NCI-H460 (cell line): ENCODE measurements around the gene TAS2R46. TPM values are rescaled to one million over a fixed set of nuclear protein-coding genes. Genes with fewer than 3 reads are reported as not detected.
"Not testable (repeated sequence)": the region's sequence is repeated elsewhere in the genome, so short reads cannot be mapped to it uniquely, and the experiment has no call there.

Experiments
- DNase-seq: peaks from one replicate; pipeline ENCODE4 v3.0.0-alpha.2; 2016; ENCODE audit warnings: low read depth; ENCODE audit errors: extremely low read depth
- polyA plus RNA-seq: library from polyadenylated mRNA; depleted of rRNA; stranded (reverse); fragments of >200 nt; gene quantifications from 2 replicates; pipeline ENCODE4 v1.2.3, GENCODE V29; 2014; cell fraction: nucleus; rRNA removed
- total RNA-seq: library from RNA; depleted of rRNA; stranded (reverse); fragments of >200 nt; shearing (Covaris generic); gene quantifications from 2 replicates; pipeline ENCODE4 v1.2.3, GENCODE V29; 2014; rRNA removed

TAS2R46 gene, protein sequence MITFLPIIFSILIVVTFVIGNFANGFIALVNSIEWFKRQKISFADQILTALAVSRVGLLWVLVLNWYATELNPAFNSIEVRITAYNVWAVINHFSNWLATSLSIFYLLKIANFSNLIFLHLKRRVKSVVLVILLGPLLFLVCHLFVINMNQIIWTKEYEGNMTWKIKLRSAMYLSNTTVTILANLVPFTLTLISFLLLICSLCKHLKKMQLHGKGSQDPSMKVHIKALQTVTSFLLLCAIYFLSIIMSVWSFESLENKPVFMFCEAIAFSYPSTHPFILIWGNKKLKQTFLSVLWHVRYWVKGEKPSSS
- 0.49 and 1.6 TPM in 2 replicates for total RNA-seq
- 1.5 TPM in 1 of 2 replicates, not detected in the other for polyA plus RNA-seq

DNA sequence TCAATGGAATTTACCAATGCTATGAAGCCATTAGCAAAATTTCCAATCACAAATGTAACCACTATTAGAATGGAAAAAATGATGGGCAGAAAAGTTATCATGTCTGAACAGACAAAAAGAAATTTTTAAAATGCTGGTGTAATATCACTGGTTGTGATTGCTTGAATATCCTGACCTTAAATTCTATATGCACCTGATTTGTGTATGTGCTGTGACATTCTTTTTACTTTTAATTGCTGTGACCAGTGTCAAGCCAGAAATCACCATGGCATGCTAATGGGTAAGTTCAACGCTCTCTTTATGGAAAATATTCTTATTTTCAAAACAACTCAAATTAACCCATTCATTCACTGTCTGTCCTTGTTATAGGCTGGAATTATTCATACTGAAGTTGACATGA, at the start of gene TAS2R46:
TAS2R46 (minus strand) TSS at position 101 of the 400 bp plus-strand sequence; CDS start at position 101, 0 bp downstream.
- not testable (repeated sequence) for DNase-seq

- DNase-seq, result not testable (repeated sequence)
These were observed 49.1 kb upstream of the TAS2R46 start for GRCh38 chr12:11111213-11111612.

DNA sequence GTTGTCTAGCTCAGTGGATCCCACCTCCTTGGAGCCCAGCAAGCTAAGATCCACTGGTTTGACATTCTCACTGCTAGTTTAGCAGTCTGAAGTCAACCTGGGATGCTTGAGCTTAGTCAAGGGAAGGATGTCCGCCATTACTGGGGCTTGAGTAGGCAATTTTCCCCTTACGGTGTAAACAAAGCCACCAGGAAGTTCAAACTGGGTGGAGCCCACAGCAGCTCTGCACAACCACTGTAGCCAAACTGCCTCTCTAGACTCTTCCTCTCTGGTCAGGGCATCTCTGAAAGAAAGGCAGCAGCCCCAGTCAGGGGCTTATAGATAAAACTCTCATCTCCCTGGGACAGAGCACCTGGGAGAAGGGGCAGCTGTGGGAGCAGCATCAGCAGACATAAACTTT, 46.8 kb upstream of the TAS2R46 start:
- DNase-seq, result no peak

- DNase-seq, result no peak
These were observed 45.6 kb upstream of the TAS2R46 start for GRCh38 chr12:11107719-11108118.

DNA sequence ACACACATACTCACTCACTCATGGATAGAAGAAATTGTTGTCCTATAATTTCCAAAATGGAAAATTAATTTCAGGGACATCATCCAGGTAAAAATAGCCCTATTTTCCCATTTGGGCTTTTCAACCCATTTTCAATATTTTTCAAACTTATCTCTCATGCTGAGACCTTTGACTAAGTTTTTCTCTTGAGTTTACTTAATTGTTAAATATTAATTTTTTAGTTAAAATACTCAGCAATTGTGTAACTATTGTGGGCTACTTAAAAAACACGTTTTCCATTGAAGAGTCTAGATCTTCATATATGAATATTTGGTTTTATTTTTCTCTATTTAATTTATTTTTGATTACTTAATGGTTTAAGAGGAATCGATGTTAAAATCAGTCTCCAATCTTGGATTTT, 44.2 kb upstream of the TAS2R46 start:
- DNase-seq, result no peak

DNA sequence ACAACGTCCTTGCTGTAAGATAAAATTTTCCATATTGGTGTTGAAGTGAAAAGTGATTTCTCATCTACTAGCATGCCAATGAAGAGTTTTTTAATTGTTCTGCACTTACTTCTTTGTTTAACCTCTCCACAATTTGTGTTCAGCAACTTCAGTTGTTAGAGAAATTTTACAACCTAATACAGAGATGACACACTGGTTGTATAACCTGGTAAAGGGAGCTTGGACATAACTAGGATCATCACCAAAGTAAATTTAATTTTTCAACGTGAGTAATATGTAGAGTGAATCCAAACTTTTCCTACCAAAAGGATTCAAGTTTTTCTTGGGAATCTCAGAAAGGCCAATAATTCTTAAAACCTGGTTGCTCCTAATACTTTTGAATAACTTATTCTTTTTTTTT, 43.5 kb upstream of the TAS2R46 start:
- no peak for DNase-seq

DNA sequence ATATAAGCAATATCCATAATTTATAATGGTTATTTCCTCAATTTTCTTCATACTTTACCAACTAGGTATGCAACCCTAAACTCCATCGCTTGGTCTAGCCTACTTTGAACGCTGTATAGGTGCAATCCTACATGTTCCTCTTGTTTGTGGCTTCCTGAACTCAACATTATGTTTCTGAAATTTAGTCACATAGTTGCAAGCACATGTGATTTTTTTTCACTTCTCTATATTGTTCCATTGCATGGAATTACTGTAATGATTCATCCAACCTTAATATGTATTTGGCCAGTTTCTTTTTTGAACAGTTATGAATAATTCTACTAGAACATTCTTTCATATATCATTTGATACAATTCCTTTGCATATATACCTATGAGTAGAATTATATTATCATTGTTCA, 32.8 kb upstream of the TAS2R46 start:
- DNase-seq, result not testable (repeated sequence)

- no peak for DNase-seq
These were observed 30.0 kb upstream of the TAS2R46 start, which contains the start of gene TAS2R43 for GRCh38 chr12:11092128-11092527. Gene TAS2R43 (minus strand): TSS chr12:11092313. CDS start chr12:11092229, 84 bp downstream.

GRCh38 chr12:11089246-11089645, 27.2 kb upstream of the TAS2R46 start:
- no peak for DNase-seq

DNA sequence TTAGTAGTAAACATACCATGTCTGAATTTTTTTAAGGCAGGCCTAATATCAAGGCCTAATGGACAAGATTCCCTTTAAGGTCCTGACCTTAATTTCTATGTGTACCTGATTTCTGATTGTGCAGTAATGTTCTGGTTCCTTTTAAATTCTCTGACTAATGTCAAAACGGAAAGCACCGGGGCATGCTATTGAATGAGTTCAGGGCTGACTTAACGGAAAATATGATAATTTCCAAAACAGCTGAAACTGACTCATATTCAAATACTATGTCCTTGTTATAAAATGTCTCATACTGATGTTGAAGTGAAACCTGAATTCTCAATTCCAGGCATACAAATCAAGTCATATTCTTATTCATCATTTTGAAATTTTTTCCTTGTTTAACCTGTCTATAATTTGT, 23.3 kb upstream of the TAS2R46 start:
- no peak for DNase-seq

DNA sequence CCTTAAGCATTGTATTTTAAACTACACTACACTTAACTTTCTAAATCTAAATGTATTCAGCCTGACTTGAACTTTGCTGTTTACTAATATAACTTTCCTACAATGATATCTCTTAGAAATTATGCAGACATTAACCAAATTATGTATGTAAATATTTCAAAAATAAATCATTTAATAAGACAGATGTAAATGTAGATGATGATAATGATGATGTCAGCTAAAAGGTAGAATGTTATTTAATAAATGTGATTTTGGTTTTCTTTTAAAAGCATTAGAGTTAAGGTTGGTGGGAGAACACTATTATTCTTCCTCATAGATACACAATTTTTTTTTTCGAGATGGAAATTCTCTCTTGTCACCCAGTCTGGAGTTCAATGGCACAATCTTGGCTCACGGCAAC, 19.9 kb upstream of the TAS2R46 start:
- no peak for DNase-seq

- no peak for DNase-seq
These were observed 16.2 kb upstream of the TAS2R46 start for GRCh38 chr12:11078246-11078645.

- DNase-seq, result no peak
These were observed 13.5 kb upstream of the TAS2R46 start for GRCh38 chr12:11075642-11076041.

DNA sequence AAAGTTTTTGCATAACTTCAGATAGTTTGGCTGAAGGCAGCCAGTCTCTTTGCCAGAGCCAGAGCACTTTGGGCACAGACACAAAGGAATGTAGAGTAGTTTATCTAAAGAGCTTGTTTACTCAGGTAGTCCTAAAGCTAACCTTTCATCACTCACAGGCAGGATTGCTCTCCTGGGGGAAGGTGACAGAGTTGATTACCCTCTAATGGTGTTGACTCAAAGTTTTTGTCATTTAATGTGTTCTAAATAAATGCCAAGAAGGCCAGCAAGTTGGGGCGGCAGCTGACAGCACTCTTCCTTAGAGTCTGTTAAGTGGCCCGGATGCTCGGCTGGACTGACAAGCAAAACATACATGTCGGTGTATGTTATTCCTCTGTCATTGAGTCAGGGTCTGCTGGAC, 9.3 kb upstream of the TAS2R46 start:
- no peak for DNase-seq

DNA sequence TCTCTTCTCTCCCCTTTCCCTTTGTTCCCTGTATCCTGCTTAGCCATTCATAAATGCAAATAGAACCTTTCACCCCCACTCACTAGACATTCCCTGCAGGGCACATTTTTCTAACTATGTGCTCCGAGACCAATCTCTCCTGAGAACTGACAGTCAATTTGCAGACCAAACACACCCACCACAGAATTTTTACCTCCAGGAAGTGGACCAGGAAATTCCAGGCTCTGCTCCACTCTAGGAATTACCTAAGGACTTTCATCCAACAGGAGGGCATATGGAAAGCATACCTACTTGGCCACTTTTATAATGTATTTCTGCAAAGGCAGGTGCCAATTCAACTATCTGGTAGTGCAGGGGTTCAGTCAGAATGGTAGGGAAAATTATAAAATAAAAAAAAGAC, 8.9 kb upstream of the TAS2R46 start:
- no peak for DNase-seq

DNA sequence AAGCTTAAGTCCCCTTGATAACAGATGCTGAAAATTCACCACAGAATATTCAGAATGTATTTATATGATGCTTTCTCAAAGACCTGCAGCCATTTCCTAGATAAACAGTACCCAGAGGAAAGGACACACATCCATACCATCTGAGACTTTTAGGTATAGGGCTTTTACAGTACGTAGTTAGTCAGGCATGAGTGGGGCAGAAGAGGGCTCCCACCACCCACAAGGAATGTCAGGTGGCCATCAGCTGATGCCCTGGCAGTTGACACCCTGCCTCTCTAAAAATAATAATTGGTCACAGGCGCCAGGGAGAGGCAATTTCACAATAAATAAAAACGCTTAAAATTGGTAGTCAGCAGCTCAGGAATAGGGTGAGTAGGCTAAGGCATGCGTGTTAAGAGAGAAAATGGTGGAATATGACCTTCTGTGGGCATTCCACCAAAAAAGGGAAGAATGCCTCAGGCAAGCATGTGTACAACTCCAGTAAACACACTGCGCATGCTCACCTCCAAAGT, 7.8 kb upstream of the TAS2R46 start:
- no peak for DNase-seq

GRCh38 chr12:11067514-11067913, 5.4 kb upstream of the TAS2R46 start:
- DNase-seq, result no peak

DNA sequence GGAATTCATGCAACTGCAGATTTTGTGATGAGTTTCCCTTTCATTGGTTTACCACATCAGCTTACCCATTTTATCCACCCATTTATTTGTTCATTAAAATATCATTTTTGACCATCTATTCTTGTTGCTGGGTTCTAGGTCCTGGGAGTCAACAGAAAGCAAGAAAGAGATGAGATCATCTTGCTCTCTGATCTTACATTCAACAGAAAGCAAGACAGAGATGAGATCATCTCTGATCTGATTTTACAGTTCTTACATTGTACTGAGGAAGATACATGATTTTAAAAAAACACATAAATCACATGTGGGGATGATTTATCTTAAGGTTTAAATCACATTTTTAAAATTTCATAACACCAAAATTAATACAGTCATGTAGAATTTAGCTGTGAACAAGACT, 2.3 kb downstream of the TAS2R46 start:
- DNase-seq, result no peak

- DNase-seq, result no peak
These were observed 3.1 kb downstream of the TAS2R46 start for GRCh38 chr12:11059041-11059440.

DNA sequence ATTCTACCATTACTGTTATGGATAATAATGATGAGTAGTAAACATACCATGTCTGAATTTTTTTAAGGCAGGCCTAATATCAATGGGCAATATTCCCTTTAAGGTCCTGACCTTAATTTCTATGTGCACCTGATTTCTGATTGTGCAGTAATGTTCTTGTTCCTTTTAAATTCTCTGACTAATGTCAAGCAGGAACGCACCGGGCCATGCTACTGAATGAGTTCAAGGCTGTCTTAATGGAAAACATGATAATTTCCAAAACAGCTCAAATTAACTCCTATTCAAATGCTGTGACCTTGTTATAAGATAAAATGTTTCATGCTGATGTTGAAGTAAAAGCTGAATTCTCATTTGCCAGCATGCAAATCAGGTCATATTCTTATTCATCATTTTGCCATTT, 6.8 kb downstream of the TAS2R46 start:
- DNase-seq, result no peak

DNA sequence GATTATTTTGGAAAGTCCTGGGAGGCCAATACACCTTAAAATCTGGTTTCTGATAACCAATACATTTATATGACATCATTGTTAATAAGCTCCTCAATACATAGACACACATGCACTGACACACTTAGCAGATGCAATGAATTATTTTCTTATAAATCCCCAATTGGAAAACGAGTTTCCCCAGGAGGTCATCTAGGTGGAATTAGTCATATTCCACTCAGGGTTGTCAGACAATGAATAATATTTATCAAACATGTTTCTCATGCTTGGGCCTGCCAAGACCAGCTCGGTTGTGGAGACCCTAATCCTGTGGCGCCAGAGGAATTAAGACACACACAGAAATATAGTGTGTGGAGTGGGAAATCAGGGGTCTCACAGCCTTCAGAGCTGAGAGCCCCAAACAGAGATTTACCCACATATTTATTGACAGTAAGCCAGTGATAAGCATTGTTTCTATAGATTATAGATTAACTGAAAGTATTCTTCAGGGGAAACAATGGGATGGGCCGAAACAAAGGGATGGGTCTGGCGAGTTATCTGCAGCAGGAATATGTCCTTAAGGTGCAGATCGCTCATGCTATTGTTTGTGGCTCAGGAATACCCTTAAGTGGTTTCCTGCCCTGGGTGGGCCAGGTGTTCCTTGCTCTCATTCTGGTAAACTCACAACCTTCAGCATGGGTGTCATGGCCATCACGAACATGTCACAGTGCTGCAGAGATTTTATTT, 12.1 kb downstream of the TAS2R46 start:
- not testable (repeated sequence) for DNase-seq

- DNase-seq, result not testable (repeated sequence)
These were observed 20.7 kb downstream of the TAS2R46 start for GRCh38 chr12:11041366-11041765.
